Activated naive CD4-positive, alpha-beta T cell treated with anti-CD3 and anti-CD28 coated beads, Interleukin-2, amount 50 U/mL, for 72 hours (primary cell): ENCODE results near the gene SMURF2. TPM values are rescaled to one million over a fixed set of nuclear protein-coding genes. Genes with fewer than 3 reads are reported as not detected.
"Not testable (repeated sequence)": the region's sequence is repeated elsewhere in the genome, so short reads cannot be mapped to it uniquely, and the experiment has no call there.

ENCODE experiments used
- ATAC-seq, 2 donors: fragments of 150-1000 bp; cut with Tn5 transposase; 2 replicates each; pipeline ENCODE4 v1.10.0; 2021; ENCODE audit warnings: mild to moderate bottlenecking in 2 of 2, moderate library complexity in 2 of 2
- DNase-seq, 2 donors: peaks; one replicate each; pipeline ENCODE4 v3.0.0; 2021 to 2022; ENCODE audit warnings: low spot score in 2 of 2
- H3K27ac Mint-ChIP-seq, 2 donors: one replicate each; pipeline ENCODE4 v1.8.0; 2022; ENCODE audit warnings: mild to moderate bottlenecking in 2 of 2, mixed read lengths in 2 of 2
- H3K36me3 Mint-ChIP-seq, 2 donors: one replicate each; pipeline ENCODE4 v1.8.0; 2022; ENCODE audit warnings: mixed read lengths in 2 of 2
- H3K9me3 Mint-ChIP-seq, 2 donors: one replicate each; pipeline ENCODE4 v1.8.0; 2022; ENCODE audit warnings: mixed read lengths in 2 of 2
- total RNA-seq, 2 donors: library from RNA; stranded (reverse); gene quantifications; one replicate each; pipeline ENCODE4 v1.2.3, GENCODE V29; 2022

Gene SMURF2
- total RNA-seq, 2 donors from 2014 or later = 14.9 to 16.0 TPM

DNA sequence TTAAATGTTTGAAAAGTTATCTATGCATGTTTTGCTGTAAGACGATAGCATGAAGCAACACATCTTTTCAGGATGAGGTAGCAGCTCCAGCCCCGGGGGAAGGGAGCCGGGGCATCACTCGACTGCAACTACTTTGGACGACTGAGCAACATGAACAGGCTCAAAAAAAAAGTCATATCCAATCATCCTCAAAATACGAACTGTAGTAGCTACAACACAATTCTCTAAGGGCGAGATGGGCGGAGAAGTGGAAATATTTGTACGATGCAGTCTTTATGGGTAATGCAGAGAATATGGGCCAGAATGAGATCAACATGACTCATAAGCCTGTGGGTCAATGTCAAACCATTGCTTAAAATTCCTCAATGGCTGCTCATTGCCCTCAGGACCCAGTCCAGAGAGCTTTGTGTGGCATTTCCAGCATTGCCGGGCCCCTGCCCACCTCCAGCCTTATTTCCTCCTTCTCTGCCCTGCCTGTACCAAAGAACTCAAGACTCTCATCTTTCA lies 17.7 kb upstream of the SMURF2 start:
- no peaks in the 10 kb centered on the region for H3K36me3 Mint-ChIP-seq
- H3K27ac Mint-ChIP-seq = no peak overlapping the region
- no peaks in the 10 kb centered on the region for H3K9me3 Mint-ChIP-seq
- DNase-seq (no peak), ATAC-seq (no peak)

DNA sequence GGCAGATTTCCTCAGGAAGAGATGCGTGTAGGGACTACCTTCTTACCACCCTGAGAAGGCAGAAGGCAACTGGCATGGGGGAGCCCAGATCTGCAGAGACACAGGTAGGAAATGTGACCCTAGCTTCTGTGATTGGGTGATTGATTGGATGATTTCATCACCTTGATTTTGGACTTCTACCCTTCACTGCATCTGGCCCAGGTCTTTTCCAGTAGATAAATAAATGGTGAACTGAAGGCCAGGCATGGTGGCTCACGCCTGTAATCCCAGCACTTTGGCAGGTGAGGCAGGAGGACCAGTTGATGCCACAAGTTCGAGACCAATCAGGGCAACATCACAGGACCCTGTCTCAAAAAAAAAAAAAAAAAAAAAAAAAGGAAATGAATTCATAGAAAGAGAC lies 14.7 kb upstream of the SMURF2 start:
- no peak for ATAC-seq
- Mint-ChIP-seq H3K9me3 (no peaks in the 10 kb centered on the region), H3K27ac (no peak overlapping the region), H3K36me3 (no peaks in the 10 kb centered on the region)
- DNase-seq = no peak

DNA sequence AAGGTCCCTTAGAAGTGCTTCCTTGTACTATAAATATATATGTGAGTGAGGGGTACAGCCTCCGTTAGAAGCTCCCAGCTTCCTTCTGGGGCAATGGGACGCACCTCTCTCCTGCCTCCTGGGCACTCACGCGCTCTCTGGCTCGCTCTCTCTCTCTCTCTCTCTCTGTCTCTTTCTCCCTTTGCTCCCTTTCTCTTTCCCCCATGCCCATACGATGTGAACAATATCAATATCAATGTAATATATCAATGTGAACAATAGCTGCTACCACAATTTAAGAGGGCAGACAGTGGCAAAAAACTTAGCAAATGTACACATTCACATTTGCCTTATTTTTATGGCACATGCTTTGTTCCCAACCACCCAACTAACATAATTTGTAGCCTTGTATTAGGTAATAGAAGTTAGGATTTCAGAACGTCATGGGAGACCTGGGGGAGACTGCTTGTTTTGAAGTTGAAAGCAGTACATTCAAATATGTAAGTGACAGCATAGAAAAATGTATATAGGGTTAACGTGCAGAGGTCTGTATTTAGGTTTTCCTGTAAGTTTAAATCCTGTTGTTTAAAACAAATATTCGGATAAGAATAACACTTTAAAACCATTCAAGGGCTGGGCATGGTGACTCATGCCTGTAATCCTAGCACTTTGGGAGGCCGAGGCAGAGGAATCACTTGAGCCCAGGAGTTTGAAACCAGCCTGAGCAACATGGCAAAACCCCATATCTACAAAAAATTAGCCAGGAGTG lies 8.9 kb upstream of the SMURF2 start:
- H3K9me3 Mint-ChIP-seq, H3K36me3 Mint-ChIP-seq, ATAC-seq, DNase-seq, H3K27ac Mint-ChIP-seq: not testable (repeated sequence)

DNA sequence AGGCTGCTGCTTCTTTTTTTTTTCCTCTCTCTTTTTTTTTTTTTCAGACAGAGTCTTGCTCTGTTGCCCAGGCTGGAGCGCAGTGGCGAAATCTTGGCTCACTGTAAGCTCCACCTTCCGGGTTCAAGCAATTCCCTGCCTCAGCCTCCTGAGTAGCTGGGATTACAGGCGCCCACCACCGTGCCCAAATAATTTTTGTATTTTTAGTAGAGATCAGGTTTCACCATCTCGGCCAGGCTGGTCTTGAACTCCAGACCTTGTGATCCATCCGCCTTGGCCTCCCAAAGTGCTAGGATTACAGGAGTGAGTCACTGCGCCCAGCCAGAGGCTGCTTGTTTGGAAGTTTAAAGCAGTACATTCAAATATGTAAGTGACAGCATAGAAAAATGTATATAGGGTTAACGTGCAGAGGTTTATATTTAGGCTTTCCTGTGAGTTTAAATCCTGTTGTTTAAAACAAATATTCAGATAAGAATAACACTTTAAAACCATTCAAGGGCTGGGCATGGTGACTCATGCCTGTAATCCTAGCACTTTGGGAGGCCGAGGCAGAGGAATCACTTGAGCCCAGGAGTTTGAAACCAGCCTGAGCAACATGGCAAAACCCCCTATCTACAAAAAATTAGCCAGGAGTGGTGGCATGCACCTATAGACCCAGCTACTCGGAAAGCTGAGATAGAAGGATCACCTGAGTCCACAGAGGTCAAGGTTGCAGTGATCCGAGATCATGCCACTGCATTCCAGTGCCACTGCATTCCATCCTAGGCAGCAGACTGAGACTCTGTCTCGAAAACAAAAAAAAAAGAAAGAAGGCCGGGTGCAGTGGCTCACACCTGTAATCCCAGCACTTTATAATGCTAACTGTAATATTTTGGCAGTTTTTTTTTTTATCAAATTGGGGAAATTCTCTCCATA lies 6.0 kb upstream of the SMURF2 start:
- H3K27ac Mint-ChIP-seq, H3K9me3 Mint-ChIP-seq, ATAC-seq, H3K36me3 Mint-ChIP-seq, DNase-seq: not testable (repeated sequence)

DNA sequence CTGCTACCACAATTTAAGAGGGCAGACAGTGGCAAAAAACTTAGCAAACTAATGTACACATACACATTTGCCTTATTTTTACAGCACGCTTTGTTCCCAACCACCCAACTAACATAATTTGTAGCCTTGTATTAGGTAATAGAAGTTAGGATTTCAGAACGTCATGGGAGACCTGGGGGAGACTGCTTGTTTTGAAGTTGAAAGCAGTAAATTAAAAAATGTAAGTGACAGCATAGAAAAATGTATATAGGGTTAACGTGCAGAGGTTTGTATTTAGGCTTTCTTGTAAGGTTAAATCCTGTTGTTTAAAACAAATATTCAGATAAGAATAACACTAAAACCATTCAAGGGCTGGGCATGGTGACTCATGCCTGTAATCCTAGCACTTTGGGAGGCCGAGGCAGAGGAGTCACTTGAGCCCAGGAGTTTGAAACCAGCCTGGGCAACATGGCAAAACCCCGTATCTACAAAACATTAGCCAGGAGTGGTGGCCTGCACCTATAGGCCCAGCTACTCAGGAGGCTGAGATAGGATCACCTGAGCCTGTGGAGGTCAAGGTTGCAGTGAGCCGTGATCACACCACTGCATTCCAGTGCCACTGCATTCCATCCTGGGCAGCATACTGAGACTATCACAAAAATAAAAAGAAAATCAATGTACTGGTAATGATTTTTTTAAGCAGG lies 2.3 kb upstream of the SMURF2 start:
- H3K9me3 Mint-ChIP-seq, H3K27ac Mint-ChIP-seq, ATAC-seq, DNase-seq, H3K36me3 Mint-ChIP-seq: not testable (repeated sequence)

DNA sequence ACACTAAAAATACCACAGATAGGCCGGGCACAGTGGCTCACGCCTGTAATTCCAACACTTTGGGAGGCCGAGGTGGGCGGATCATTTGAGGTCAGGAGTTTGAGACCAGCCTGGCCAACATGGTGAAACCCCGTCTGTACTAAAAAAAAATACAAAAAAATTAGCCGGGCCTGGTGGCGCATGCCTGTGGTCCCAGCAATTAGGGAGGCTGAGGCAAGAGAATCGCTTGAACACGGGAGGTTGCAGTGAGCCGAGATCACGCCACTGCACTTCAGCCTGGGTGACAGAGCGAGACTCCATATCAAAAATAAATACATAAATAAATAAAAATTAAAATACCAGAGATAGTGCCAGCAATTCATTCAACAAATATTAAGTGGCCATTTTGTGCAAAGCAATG lies 1.7 kb upstream of the SMURF2 start:
- not testable (repeated sequence) for ATAC-seq, DNase-seq, H3K27ac Mint-ChIP-seq, H3K9me3 Mint-ChIP-seq, H3K36me3 Mint-ChIP-seq

DNA sequence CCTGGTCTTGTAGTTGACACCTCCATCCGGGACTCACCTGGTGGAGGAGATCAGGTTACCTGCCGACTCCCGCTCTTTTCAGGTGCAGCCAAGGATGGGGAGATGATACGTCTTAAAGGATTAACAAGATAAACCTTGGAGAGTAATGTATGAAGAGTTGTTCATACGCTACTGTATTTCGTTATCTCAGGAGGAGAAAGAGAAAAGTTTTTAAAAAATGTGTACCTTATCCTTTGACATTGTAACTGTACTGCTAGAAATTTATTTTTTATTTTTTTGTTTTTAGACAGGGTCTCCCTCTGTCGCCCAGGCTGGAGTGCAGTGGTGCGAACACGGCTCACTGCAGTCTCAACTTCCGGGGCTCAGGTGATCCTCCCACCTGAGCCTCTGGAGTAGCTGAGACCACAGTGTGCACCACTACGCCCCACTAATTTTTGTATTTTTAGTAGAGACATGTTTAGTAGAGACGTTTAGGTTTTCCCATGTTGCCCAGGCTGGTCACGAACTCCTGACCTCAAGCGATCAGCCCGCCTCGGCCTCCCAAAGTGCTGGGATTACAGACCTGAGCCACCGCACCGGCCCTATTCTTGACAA lies 764 bp upstream of the SMURF2 start:
- ATAC-seq = no peak
- H3K27ac Mint-ChIP-seq = peak overlapping the region; percentile 79 to 92
- H3K36me3 Mint-ChIP-seq = peaks cover 6 to 8% of the 10 kb centered on the region in 2 donors
- no peak for DNase-seq
- H3K9me3 Mint-ChIP-seq = no peaks in the 10 kb centered on the region

DNA sequence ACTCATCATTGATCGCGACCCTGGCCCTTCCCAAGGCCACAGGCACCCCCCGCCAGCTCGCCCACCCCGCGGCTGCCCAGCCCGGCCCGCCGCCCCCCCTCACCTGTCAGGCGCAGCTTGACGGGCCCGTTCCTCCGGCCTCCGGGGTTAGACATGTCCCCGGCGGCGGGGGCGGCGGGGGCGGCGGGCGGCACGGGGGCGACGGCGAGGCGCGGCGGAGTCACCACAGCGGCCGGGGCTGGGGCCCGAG lies 456 bp downstream of the SMURF2 start:
- peaks cover 8 to 11% of the 10 kb centered on the region in 2 donors for H3K36me3 Mint-ChIP-seq
- DNase-seq (no peak), ATAC-seq (no peak)
- peak overlapping the region; percentile 92 to 97 for H3K27ac Mint-ChIP-seq
- no peaks in the 10 kb centered on the region for H3K9me3 Mint-ChIP-seq

DNA sequence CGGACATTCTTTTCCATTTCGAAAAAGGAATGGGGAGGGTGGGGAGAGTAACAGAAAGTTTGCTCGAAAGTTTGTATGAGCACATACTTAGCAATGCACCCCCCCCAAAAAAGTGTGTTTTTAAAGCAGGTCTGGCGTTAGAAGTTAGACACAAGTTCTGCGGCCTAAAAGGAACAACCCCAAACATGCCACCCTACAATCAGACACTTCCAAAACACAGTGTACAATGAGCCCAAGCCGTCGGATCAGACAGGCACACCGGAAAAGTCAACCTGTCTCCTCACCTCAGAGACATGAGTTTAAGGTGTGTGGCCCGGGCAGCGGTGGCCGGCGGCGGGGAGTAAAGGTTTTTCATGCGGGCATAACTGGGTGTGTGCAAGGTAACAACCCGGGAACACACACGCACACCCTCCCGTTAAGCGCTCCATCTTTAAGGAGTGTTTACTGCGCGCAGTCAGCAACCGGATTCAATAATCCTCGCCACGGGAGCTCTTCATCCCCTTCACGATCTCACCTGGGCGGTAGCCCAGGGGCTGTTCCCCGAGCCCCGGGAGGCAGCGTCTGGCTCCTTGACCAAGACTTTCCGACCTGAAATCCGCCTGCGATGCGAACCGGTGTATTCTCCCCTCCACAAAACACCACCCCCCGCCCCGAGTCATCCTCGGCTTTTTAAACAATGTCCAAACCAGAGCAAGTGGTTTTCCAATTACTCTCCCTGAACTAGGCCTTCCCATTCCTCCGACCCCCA lies 955 bp downstream of the SMURF2 start:
- Mint-ChIP-seq H3K36me3 (peaks cover 8 to 13% of the 10 kb centered on the region in 2 donors), H3K27ac (peak overlapping the region; percentile 92 to 97)
- ATAC-seq (peak; percentile 4 to 18), DNase-seq (peak in 1 of 2 donors; percentile 30)
- not testable (repeated sequence) for H3K9me3 Mint-ChIP-seq

DNA sequence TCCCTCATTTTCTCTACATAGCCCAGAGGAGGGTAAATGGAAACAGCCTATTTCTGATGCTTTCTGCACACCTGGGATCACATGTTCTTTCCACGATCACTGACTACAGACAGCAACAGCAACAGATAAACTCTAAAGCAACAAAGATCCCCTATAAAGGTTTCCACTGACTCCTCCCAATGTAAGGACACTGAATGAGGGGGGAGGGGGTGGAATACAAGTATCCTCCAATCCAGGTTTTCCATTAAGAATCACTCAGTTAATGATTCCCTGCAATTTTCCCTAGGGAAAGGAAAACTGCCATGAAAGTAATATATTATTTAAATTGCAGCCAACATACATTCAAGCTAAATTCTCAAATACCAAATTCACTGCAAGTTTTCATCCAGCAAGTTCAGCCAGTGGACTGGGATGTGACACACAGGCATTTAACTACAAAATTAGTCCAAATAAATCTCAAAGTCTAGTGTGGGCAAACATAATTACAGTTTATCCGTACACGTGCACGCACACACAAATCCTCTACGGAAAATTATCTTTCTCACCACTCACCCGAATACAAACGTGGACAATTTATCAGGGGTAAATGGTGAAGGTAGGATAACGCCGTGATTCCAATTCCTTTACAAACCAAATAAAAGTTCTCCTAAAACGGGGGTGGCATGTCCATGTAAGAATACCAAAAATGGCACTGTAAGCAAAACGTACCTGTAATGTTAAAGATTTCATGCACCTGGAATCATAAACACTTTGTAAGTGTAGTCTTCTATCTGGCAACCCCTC lies 1.7 kb downstream of the SMURF2 start:
- Mint-ChIP-seq H3K36me3 (peaks cover 8 to 20% of the 10 kb centered on the region in 2 donors), H3K27ac (peak overlapping the region; percentile 92 to 97)
- ATAC-seq, DNase-seq, H3K9me3 Mint-ChIP-seq: not testable (repeated sequence)

DNA sequence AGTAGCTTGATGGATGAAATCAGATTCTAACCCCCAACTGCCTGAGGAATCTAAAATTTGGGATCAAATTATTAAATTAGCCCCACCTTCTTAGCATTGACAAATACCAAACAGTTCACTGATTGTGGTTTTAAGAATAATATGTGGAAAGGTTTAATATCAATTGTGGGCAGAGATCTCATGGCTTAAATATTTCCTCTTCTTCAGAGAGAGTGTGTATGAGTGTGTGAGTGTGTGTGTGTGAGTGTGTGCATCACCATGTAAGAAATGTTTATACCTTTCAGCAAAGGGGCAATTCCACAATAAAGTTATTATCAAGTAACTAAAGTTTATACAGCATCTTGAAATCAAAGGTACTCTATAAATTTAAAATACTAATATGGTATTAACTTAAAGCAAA lies 3.2 kb downstream of the SMURF2 start:
- Mint-ChIP-seq H3K27ac (no peak overlapping the region), H3K36me3 (peaks cover 8 to 20% of the 10 kb centered on the region in 2 donors), H3K9me3 (peaks cover 0 to 5% of the 10 kb centered on the region in 2 donors)
- ATAC-seq = no peak
- no peak for DNase-seq

DNA sequence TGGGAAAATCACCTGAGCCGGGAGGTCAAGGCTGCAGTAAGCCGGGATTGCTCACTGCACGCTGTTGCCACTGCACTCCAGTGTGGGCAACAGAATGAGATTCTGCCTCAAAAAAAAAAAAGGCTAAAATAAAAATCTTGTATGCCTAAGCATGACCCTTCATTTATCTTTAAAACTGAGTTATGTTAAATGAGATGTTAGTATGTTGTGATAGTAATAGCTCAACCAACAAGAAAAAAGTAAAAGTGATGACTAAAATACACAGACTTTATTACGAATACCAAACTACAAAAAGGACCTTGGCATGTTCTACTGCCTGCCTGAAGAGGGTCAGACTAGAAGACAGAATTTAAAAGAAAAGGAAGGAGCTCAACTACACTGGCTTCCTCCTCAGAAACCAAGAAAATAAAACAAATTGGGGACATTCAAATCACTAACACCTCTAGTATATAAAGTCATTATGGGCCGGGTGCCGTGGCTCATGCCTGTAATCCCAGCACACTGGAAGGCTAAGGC lies 4.4 kb downstream of the SMURF2 start:
- ATAC-seq (no peak), DNase-seq (no peak)
- H3K36me3 Mint-ChIP-seq = peaks cover 8 to 20% of the 10 kb centered on the region in 2 donors
- H3K9me3 Mint-ChIP-seq = peaks cover 0 to 5% of the 10 kb centered on the region in 2 donors
- H3K27ac Mint-ChIP-seq = no peak overlapping the region

DNA sequence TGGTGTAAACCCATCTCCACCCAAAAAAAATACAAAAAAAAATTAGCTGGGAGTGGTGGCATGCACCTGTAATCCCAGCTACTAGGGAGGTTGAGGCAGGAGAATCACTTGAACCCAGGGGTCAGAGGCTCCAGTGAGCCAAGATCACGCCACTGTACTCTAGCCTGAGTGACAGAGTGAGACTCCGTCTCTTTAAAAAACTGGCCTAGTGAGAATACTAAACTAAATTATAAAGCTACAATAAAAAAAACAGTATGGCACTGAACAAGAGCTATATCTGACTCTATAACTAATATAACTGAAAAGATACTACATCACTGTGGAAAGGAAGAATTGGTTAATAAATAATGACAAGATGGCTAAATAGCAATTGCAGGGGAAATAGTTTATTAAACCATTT lies 6.4 kb downstream of the SMURF2 start:
- H3K36me3 Mint-ChIP-seq = peaks cover 0 to 14% of the 10 kb centered on the region in 2 donors
- H3K27ac Mint-ChIP-seq = no peak overlapping the region
- ATAC-seq (no peak), DNase-seq (no peak)
- H3K9me3 Mint-ChIP-seq = peaks cover 0 to 5% of the 10 kb centered on the region in 2 donors

DNA sequence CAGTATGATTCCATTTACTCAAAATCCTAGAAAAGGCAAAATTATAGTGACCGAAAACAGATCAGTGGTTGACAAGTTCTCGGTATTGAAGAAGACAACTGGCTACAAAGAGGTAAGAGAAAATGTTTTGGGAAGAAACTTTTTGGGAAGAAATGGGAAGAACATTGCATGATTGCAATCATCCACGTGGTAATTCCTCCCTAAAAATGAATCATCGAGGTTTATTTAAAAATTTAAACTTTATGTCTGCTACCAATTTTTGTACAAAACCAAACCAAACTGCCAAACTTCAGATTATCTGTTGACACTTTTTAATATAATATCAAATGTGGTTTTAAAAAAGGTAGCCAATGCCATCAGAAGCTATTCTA lies 8.1 kb downstream of the SMURF2 start:
- no peak for ATAC-seq

DNA sequence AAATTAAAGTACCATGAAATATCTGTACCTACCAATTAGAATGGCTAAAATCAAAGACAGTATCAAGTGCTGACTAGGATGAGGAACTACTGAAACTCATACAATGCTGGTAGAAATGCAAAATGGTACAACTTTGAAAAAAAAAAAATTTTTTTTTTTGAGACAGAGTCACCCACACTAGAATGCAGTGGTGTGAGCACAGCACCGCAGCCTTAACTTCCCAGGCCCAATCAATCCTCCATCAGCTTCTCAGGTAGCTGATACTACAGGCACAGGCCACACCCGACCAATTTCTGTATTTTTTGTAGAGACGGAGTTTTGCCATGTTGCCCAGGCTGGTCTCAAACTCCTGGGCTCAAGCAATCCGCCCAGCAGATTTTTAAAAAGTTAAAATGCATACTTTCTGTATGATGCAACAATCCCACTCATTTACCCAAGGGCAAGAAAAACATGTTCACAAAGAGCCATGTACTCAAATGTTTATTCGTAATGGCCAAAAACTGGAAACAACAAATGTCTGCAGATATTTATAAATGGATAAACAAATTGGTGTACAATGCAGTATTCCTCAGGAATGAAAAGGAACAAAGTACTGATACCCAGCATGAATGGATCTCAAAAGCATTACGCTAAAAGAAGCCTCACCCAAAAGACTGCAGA lies 8.7 kb downstream of the SMURF2 start:
- H3K36me3 Mint-ChIP-seq = peaks cover 0 to 14% of the 10 kb centered on the region in 2 donors

More for the DNA sequence above, 8.1 kb downstream of the SMURF2 start:
- H3K36me3 Mint-ChIP-seq = peaks cover 0 to 14% of the 10 kb centered on the region in 2 donors
- no peak overlapping the region for H3K27ac Mint-ChIP-seq
- no peak for DNase-seq
- H3K9me3 Mint-ChIP-seq = peaks cover 0 to 5% of the 10 kb centered on the region in 2 donors

More for the DNA sequence above, 8.7 kb downstream of the SMURF2 start:
- no peak overlapping the region for H3K27ac Mint-ChIP-seq
- peaks cover 0 to 5% of the 10 kb centered on the region in 2 donors for H3K9me3 Mint-ChIP-seq
- ATAC-seq (no peak), DNase-seq (no peak)
